B cell (primary cell): ENCODE measurements around the gene NELFA. TPM values are rescaled to one million over a fixed set of nuclear protein-coding genes. Genes with fewer than 3 reads are reported as not detected.

Experiments
- ATAC-seq: fragments of 200-7000 bp; cut with Tn5 transposase; one replicate; pipeline ENCODE4 v1.10.0; 2021; ENCODE audit warnings: low read depth, mild to moderate bottlenecking, moderate number of reproducible peaks, moderate library complexity
- CTCF ChIA-PET: fragments of 350-600 bp; sonication (Branson Sonifier 250); formaldehyde crosslinking; loops from one replicate; lab custom pipeline; 2021; ENCODE audit warnings: antibody characterized with exemption, inconsistent platforms; lab: Charles Lee
- POLR2A ChIA-PET: fragments of 350-600 bp; sonication (Branson Sonifier 250); formaldehyde crosslinking; loops from one replicate; lab custom pipeline; 2021; ENCODE audit warnings: antibody characterized with exemption; lab: Charles Lee
- DNase-seq: peaks from one replicate; pipeline ENCODE4 v3.0.0; 2013
- H2AFZ ChIP-seq: 2 replicates; pipeline ENCODE4 v1.6.1; 2012; ENCODE audit warnings: mild to moderate bottlenecking, low read depth, low read length; ENCODE audit not compliant: insufficient read depth, poor library complexity, severe bottlenecking
- H3K27ac ChIP-seq, 2 donors: 1 replicate in 1 of 2; 2 replicates in 1 of 2; pipeline ENCODE4 v1.5.1; 2012 to 2013; ENCODE audit warnings: low read length in 2 of 2, mild to moderate bottlenecking in 2 of 2, moderate library complexity in 1 of 2
- H3K27me3 ChIP-seq, 4 experiments: fragments of 200-600 bp in 1 of 4; sonication (generic) in 1 of 4; replicated peaks in 1 of 4; 1 replicate in 2 of 4; 2 replicates in 2 of 4; pipeline versions ENCODE4 v1.6.1 to v1.7.0; 2013 to 2016; ENCODE audit warnings: low read length in 3 of 4, mild to moderate bottlenecking in 2 of 4, mixed read lengths in 1 of 4, moderate library complexity in 1 of 4; ENCODE audit not compliant: insufficient read depth in 4 of 4, control insufficient read depth in 3 of 4; ENCODE audit errors: control extremely low read depth in 1 of 4
- H3K36me3 ChIP-seq, 2 experiments: replicated peaks in 1 of 2; 1 replicate in 1 of 2; 2 replicates in 1 of 2; pipeline versions ENCODE4 v1.6.1 to v1.7.1; 2013; ENCODE audit warnings: low read length in 1 of 2; ENCODE audit not compliant: insufficient read depth in 2 of 2, control insufficient read depth in 1 of 2; ENCODE audit errors: control extremely low read depth in 1 of 2, extremely low read depth in 1 of 2
- H3K4me1 ChIP-seq, 2 donors: fragments of 200-600 bp in 1 of 2; sonication (generic) in 1 of 2; 1 replicate in 1 of 2; 2 replicates in 1 of 2; pipeline versions ENCODE4 v1.5.1 to v1.6.1; 2013 to 2017; ENCODE audit warnings: low read length in 2 of 2; ENCODE audit not compliant: control insufficient read depth in 2 of 2, insufficient read depth in 2 of 2
- H3K4me2 ChIP-seq: replicated peaks from 2 replicates; pipeline ENCODE3; 2012; ENCODE audit warnings: mild to moderate bottlenecking, low read depth, low read length; ENCODE audit not compliant: poor library complexity, severe bottlenecking
- H3K4me3 ChIP-seq, 5 experiments: fragments of 200-600 bp in 1 of 5; sonication (generic) in 1 of 5; 1 replicate in 3 of 5; 2 replicates in 2 of 5; pipeline versions ENCODE4 v1.5.1 to v1.7.0; 2011 to 2016; ENCODE audit warnings: low read length in 4 of 5, mild to moderate bottlenecking in 4 of 5, low read depth in 2 of 5, control low read depth in 1 of 5, moderate library complexity in 1 of 5; ENCODE audit not compliant: insufficient read depth in 1 of 5; ENCODE audit errors: control extremely low read depth in 1 of 5, extremely low read depth in 1 of 5
- H3K79me2 ChIP-seq: fragments of 200-600 bp; sonication (generic); one replicate; pipeline ENCODE4 v1.6.0; 2016; ENCODE audit warnings: low read length; ENCODE audit not compliant: control insufficient read depth, insufficient read depth
- H3K9ac ChIP-seq: fragments of 200-600 bp; sonication (generic); 2 replicates; pipeline ENCODE4 v1.6.1; 2017; ENCODE audit warnings: mild to moderate bottlenecking, low read length, moderate library complexity
- H3K9me3 ChIP-seq, 3 donors: one replicate each; pipeline versions ENCODE4 v1.6.1 to v1.7.1; 2013; ENCODE audit warnings: low read length in 2 of 3; ENCODE audit not compliant: control insufficient read depth in 2 of 3, insufficient read depth in 1 of 3; ENCODE audit errors: control extremely low read depth in 1 of 3
- H4K20me1 ChIP-seq: 2 replicates; pipeline ENCODE4 v1.6.0; 2012; ENCODE audit warnings: mild to moderate bottlenecking, low read length; ENCODE audit not compliant: insufficient read depth, control insufficient read depth, poor library complexity, severe bottlenecking
- H3K27ac Mint-ChIP-seq: one replicate; pipeline ENCODE4 v1.8.0; 2021; ENCODE audit warnings: mixed read lengths
- H3K27me3 Mint-ChIP-seq: one replicate; pipeline ENCODE4 v1.8.0; 2021; ENCODE audit warnings: mixed read lengths
- H3K4me1 Mint-ChIP-seq: one replicate; pipeline ENCODE4 v1.8.0; 2021; ENCODE audit warnings: mixed read lengths
- H3K4me3 Mint-ChIP-seq: one replicate; pipeline ENCODE4 v1.8.0; 2021; ENCODE audit warnings: mixed read lengths
- H3K9me3 Mint-ChIP-seq: one replicate; pipeline ENCODE4 v1.8.0; 2022; ENCODE audit warnings: mixed read lengths; ENCODE audit not compliant: insufficient read depth
- EZH2 ChIP-seq: IDR thresholded peaks from 2 replicates; pipeline ENCODE4 v1.6.1; 2012; ENCODE audit warnings: borderline replicate concordance, low read depth, mild to moderate bottlenecking, moderate library complexity, low read length; ENCODE audit not compliant: insufficient read depth, poor library complexity, severe bottlenecking
- WGBS: methylation state at CpG from one replicate; pipeline ENCODE4 v1.1.5; 2013; ENCODE audit warnings: missing lambda C conversion rate; ENCODE audit not compliant: insufficient coverage; 5-methylcytosine and 5-hydroxymethylcytosine counted together
- intact Hi-C: fragments of 100-400 bp; cut with micrococcal nuclease; formaldehyde crosslinking; loops from one replicate; pipeline ENCODE4 v1.10.0; 2022
- polyA plus RNA-seq: library from polyadenylated mRNA; depleted of rRNA; stranded (reverse); fragments of >200 nt; gene quantifications from 2 replicates; pipeline ENCODE4 v1.2.3, GENCODE V29; 2012
- total RNA-seq, 2 donors: library from RNA; stranded (reverse); fragments of 120-200 nt in 1 of 2; gene quantifications; 1 replicate in 1 of 2; 2 replicates in 1 of 2; pipeline versions ENCODE4 v1.2.3 to v1.2.4, GENCODE V29; 2013 to 2022
- TF ChIP-seq, protein P1 (sequence below): fragments of 200-600 bp; IDR thresholded peaks from one replicate; pipeline ENCODE4 v1.8.0; 2022; ENCODE audit warnings: antibody characterized with exemption, mild to moderate bottlenecking

NELFA gene
- total and polyA plus RNA-seq, 2 donors (not counting 1 experiment from before 2014, with no cell fraction given) = 42.8 to 60.7 TPM

DNA sequence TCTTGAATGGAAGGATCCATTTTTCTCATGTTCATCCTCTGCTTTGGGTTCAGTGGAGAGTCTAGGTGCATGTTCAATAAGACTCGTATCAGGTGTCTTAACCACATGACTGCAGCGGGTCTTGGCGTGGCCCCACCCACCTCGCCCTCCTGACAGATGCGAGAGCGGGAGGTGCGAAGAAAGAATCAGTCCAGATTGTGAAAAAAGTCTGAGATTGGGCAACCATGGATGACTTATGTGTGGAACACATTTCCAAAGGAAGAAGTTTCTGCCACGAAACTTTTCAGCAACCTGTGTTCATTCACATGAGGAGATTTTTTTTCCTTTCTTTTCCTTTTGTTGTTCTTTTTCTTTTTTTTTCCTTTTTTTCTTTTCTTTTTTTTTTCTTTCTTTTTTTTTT lies 70.7 kb downstream of the NELFA start:
- no peaks in the 10 kb centered on the region for H3K4me1 ChIP-seq
- no peaks in the 10 kb centered on the region for H3K9me3 ChIP-seq
- POLR2A ChIA-PET = no interaction called here
- ATAC-seq = no peak
- no peak overlapping the region for H3K4me3 ChIP-seq
- no peak for TF ChIP-seq EZH2
- TF ChIP-seq, protein P1, sequence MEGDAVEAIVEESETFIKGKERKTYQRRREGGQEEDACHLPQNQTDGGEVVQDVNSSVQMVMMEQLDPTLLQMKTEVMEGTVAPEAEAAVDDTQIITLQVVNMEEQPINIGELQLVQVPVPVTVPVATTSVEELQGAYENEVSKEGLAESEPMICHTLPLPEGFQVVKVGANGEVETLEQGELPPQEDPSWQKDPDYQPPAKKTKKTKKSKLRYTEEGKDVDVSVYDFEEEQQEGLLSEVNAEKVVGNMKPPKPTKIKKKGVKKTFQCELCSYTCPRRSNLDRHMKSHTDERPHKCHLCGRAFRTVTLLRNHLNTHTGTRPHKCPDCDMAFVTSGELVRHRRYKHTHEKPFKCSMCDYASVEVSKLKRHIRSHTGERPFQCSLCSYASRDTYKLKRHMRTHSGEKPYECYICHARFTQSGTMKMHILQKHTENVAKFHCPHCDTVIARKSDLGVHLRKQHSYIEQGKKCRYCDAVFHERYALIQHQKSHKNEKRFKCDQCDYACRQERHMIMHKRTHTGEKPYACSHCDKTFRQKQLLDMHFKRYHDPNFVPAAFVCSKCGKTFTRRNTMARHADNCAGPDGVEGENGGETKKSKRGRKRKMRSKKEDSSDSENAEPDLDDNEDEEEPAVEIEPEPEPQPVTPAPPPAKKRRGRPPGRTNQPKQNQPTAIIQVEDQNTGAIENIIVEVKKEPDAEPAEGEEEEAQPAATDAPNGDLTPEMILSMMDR = no peak
- H3K9ac ChIP-seq = no peak overlapping the region
- no peak overlapping the region for H3K4me3 Mint-ChIP-seq
- H3K9me3 Mint-ChIP-seq = no peaks in the 10 kb centered on the region
- WGBS = 100% methylated on average over 2 of the region's 8 CpGs
- CTCF ChIA-PET = no interaction called here
- H3K79me2 ChIP-seq = no peaks in the 10 kb centered on the region
- peak overlapping the region; percentile 16 for H3K27ac Mint-ChIP-seq
- H3K27ac ChIP-seq = no peak overlapping the region
- no peaks in the 10 kb centered on the region for H4K20me1 ChIP-seq
- no peak overlapping the region for H2AFZ ChIP-seq
- H3K36me3 ChIP-seq = peaks cover 5 to 28% of the 10 kb centered on the region in 2 experiments
- H3K4me1 Mint-ChIP-seq = no peaks in the 10 kb centered on the region
- no peaks in the 10 kb centered on the region for H3K27me3 Mint-ChIP-seq
- intact Hi-C loops = no loop called here
- H3K4me2 ChIP-seq = no peak overlapping the region
- no peak for DNase-seq
- no peaks in the 10 kb centered on the region for H3K27me3 ChIP-seq

DNA sequence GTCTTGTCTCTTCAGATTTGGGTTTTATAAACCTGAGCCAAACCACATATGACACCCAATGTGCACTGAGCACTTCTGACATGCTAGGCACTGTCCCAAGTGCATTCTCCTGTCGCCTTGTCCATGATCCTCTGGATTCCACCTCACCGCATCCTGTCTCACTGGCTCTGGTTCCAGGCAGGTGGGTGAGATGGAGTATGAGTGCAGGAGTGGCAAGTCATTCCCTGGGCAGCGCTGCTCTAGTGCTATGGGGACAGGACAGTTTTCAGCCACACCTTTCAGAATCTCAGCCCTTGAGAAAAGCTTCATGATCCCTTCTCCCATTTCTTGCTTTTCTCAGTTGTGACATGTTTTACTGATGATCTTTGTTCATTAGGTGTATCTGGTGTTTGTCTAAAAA lies 71.2 kb downstream of the NELFA start:
- ATAC-seq (no peak), DNase-seq (no peak)
- no peak overlapping the region for H3K9ac ChIP-seq
- H3K9me3 ChIP-seq = no peaks in the 10 kb centered on the region
- H3K4me3 Mint-ChIP-seq = no peak overlapping the region
- no peaks in the 10 kb centered on the region for H3K4me1 ChIP-seq
- no peak overlapping the region for H3K4me3 ChIP-seq
- CTCF ChIA-PET = no interaction called here
- no CpG with 5 or more reads among the region's 3 CpGs for WGBS
- H3K9me3 Mint-ChIP-seq = no peaks in the 10 kb centered on the region
- H3K27me3 Mint-ChIP-seq = no peaks in the 10 kb centered on the region
- H3K4me2 ChIP-seq = no peak overlapping the region
- peaks cover 5 to 23% of the 10 kb centered on the region in 2 experiments for H3K36me3 ChIP-seq
- no peaks in the 10 kb centered on the region for H4K20me1 ChIP-seq
- H2AFZ ChIP-seq = no peak overlapping the region
- no peaks in the 10 kb centered on the region for H3K4me1 Mint-ChIP-seq
- no peak for TF ChIP-seq EZH2
- TF ChIP-seq, protein P1 = no peak
- H3K27me3 ChIP-seq = no peaks in the 10 kb centered on the region
- H3K27ac Mint-ChIP-seq = peak overlapping the region; percentile 16
- intact Hi-C loops = no loop called here
- POLR2A ChIA-PET = no interaction called here
- H3K79me2 ChIP-seq = no peaks in the 10 kb centered on the region
- no peak overlapping the region for H3K27ac ChIP-seq
